Epidermal melanocyte (primary cell): ENCODE results near the gene ENTPD2.

Experiments used
- DNase-seq: peaks from one replicate; pipeline ENCODE4 v3.0.0; 2011; ENCODE audit warnings: low spot score; ENCODE audit not compliant: insufficient read length

Gene ENTPD2

DNA sequence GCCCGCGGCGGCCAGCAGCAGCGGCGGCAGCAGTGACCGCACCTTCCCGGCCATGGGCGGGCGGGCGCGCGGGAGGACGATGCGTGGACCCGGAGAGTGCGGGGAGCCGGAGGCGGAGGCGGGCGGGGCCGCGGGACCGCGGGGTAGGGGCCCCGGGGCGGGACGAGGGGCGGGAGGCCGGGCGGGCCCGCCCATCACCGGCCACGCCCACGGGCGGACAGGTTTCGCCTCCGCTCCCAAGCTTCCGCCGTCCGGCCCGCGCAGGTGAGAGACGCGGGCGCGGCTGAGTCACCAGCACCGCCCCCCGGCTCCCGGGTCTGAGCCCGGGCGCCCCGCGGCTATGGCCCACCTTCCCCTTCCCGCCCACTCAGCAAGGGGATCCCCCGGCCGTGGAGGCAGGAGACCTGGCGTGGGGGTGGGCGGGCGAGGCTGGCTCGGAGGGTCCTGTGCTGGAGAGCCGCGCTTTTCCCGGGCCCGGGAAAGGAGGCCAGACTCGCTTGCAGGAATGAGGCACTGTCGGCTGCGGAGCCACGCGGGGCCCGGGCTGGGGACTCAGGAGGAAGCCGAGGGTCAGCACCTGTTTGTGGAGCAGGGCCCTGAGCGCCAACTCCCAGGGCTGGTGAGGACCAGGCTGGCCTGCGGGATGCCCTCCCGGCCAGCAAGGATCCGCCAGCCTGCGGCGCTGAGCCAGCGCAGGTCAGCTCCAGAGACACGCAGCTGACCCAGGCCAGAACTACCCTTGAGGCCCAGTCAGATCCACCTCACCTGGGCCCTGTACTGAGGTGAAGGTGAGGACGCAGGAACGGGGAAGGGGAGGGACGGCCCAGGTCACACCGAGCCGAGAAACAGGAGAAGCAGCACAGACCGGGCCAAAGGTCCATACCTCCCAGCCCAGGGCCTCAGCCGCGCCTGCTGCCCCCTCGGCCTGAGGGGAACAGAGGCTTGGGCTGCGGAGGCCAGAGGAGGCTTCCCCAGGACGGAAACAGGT is at the start of gene ENTPD2:
Gene ENTPD2 (minus strand): TSS at position 118 of the 988 bp plus-strand sequence. CDS start 64 bp downstream, at position 54.
- no peak for DNase-seq

DNA sequence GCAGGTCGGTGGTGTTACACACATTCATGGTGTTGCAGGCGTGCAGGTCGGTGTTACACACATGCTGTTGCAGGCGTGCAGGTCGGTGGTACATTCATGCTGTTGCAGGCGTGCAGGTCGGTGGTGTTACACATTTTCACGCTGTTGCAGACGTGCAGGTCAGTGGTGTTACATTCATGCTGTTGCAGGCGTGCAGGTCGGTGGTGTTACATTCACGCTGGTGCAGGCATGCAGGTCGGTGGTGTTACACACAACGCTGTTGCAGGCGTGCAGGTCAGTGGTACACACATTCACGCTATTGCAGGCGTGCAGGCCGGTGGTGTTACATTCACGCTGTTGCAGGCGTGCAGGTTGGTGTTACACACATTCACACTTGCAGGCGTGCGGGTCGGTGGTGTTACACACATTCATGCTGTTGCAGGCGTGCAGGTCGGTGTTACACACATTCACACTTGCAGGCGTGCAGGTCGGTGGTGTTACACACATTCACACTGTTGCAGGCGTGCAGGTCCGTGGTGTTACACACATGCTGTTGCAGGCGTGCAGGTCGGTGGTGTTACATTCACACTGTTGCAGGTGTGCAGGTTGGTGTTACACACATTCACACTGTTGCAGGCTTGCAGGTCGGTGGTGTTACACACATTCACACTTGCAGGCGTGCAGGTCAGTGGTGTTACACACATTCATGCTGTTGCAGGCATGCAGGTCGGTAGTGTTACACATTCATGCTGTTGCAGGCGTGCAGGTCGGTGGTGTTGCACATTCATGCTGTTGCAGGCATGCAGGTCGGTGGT is 49.5 kb upstream of the ENTPD2 start:
- DNase-seq, result no peak

DNA sequence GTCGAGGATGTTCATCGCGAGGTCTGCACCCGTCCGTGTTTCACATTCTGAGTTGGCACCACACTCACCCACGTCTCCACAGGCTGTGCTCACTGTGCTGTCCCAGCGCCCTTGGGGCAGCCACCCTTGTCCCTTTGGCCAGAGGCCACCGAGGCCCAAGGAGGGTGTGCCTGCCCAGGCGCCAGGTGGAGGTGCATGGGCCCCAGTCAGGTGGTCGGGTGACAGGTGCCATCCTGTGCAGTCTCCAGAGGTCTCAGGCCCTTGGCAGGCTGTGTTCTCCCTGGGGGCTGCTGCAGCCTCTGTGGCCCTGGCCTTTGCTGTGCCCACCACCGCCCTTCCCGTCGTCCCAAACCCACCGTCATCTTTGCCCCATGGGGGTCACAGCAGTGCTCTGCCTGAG is 45.4 kb upstream of the ENTPD2 start:
- DNase-seq, result no peak

DNA sequence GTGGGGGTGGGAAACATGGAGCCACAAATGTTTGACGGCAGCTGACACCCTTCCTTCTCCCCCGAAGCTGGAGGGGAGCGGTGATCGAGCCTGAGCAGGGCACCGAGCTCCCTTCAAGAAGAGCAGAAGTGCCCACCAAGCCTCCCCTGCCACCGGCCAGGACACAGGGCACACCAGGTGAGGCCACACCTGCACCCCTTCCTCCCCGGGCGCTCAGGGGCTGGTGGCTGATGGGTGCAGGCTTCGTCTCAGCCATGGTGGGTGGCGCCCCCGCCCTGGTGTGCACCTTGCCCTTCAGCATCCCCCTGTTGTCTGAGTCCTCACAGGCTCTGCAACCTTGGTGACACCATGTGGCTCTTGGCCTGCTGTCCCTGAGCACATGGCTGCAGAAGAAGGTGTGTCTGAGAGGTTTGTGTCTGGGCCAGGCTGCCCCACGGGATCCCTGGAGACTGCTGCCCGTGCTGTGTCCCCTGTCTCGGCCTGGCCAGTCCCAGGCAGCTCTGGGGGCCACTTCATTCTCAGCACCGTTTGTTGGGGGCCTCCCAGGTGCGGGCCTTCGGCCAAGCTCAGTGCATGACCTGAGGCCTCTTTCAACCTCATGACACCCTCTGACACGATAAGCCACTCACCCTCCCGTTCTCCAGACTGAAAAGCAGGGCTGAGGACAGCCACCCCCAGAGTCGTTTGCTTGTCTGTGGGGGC is 44.1 kb upstream of the ENTPD2 start:
- no peak for DNase-seq

DNA sequence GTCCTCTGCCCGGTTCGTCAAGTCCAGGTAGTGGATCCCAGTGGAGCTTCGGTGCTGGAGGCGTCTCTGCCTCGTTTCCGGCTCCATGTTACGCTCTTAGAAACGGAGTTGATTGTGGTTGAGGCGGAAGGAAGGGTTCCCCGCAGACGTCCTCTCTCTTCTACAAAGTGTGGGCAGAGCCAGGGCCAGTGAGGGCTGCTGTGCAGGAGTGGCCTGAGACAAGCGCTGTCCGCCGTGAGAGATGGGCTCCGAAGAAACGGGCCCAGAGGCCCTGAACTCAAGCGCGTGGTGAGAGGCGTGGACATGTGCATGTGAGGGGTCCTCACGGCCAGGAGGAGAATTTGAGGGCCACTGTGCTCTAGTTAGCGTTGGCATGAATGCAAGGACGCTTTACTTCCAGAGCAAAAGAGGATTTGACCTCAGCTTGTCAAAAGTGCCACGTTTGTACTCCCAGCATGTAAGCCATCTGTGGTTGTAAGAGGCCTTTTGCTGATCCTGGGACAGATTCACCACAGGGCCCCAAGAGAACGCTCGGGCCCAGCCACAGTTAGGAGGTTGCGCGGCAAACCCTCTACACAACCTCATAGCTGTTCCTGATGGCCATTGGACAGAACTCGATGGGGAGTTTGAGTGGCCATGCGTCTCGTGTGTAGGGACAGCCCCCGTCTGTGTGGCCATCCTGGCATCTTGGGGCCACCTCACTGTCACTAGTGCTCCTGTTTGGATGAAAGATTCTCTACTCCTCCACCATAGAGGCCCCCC is 43.1 kb upstream of the ENTPD2 start:
- DNase-seq, result no peak

DNA sequence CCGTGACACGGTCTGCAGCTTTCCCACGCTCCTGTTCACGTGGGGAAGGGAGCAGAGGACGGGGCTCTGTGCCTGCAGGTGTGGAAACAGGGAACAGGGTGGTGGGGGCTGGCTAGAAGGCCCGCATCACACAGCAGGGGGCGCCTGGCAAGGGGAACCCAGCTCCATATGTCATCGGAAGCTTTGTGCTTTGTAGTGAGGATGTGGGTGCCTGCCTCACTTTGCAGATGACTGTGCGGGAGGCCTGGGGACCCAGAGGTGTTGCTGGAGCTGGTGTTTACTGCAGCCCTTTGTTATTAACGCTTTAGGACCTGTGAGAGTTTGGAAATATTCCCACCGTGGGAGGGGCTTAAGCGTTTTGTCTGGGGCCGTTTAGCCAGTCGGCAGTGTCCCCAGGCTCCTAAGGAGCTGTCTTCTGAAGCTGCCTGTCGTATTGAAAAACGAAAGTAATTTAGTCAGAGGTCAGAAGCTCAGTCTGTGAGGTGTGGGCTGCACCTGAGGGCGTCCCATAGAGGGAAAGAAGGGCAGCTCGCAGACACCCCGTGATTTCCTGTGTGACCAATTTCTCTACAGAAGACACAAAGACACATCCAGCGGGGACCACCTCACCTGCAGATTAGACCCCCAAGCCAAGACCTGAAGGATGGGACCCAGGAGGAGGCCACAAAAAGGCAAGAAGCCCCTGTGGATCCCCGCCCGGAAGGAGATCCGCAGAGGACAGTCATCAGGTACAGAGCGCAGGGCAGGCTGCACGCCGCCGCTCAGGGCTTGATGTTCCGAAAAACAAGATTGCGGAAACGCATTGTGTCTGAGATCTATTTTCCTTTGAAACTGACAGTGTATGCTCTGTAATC is 42.0 kb upstream of the ENTPD2 start:
- DNase-seq, result no peak

DNA sequence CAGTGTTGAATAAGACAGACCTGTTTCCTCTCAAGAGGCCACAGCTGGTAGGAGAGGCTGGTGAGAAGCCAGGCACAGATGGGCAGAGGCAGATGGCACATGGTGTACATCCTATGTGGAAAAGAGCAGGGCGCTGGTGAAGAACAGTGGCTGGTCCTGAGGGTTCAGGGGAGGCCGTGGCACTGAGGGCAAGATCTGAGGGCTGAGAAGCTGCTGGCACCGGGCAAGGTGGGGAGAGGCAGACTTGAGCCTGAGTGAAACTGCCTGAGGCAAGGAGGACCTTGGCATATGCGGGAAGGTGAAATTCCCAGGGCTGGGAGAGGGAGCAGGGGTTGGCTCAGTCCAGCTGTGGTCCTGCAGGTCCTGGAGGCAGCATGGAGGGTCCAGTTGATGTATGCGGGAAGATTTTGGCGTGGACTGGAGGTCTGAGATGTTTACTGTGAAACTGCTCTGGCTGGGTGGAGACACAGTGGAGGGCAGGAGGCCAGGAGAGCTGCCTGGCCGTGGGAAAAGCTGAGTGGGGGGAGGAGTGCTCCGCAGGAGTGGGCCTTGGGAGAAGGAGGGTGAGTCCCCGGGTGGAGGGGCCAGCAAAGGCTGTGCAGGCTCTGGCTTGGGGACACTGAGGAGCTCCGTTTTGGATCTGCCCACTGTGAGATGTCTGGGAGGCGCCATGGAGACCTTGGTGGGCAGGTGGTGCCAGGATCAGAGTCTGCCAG is 35.5 kb upstream of the ENTPD2 start:
- DNase-seq, result no peak

DNA sequence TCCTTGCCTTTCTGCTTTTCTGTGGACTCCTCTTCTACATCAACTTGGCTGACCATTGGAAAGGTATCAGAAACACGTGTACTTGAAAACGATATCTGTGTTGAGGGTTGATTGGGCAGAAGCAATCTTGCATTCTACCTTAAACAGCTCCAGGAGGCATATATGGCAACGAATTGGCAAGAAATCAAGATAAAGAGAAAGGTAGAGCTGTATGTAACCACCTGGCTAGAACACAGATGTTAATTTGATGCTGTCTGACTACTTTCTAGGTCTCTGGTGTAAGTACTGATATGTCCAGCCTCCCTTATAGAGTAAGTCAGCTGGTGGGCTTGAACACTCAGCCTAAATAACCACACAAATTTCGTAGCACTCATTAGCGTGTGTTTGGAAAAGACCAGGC is 34.3 kb upstream of the ENTPD2 start:
- no peak for DNase-seq

DNA sequence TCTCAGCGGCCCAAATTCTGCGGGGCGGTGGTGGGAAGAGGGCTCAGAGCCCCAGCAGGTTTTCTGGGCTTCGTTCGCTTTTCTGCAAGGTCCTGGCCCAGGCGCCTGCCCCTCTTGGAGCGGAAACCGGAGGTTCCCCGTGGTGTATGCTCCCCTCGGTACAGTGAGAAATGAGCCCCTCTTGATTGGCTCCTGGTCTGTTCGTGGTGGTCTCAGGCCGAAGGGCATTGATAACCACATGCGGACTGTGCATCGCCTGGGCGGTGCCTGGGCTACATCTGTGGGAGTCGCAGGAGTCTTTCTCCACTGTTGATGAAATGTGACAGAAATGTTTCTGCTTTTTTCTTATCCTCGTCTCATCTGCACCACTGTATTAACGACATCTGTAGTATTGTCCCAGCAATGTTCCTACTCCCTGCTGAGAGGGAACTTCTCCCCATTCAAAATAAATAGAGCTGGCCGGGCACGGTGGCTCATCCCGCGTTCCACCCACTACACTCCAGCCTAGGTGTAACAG is 33.6 kb upstream of the ENTPD2 start:
- no peak for DNase-seq

DNA sequence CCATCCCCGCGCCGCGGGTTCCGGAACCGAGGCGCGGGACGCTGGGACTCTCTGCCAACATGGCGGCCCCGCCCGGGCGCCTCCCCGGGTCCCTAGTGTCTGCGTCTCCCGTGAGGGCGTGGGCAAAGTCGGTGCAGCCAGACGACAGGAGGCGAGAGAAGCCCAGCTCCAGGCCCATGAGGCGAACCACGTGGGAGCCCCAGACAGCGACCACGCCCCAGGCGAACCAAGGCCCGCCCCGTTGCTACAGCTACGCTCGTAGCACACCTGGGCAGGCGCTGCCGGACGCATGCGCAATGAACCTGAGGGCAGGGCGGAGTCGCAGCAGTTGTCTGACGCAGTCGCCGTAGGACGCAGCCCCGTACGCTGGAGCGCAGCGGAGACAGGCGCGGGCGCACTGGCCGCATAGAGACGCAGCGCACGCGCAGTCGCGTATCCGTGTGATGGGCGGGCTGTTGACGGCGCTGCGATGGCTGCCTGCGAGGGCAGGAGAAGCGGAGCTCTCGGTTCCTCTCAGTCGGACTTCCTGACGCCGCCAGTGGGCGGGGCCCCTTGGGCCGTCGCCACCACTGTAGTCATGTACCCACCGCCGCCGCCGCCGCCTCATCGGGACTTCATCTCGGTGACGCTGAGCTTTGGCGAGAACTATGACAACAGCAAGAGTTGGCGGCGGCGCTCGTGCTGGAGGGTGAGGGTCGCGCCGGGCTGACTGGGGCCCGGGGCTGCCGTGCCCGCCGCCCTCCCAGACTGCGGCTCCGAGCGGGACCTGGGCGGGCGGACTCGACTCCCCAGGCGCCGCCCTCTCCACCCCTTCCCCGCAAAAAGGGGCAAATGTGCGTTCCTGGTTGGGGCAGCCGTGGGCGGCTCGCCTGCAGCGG is 32.9 kb upstream of the ENTPD2 start, which contains the start of gene MAN1B1:
Gene MAN1B1 (plus strand): TSS at position 455 of the 878 bp plus-strand sequence. CDS start 15 bp downstream, at position 470.
- DNase-seq, result peak; percentile 93

DNA sequence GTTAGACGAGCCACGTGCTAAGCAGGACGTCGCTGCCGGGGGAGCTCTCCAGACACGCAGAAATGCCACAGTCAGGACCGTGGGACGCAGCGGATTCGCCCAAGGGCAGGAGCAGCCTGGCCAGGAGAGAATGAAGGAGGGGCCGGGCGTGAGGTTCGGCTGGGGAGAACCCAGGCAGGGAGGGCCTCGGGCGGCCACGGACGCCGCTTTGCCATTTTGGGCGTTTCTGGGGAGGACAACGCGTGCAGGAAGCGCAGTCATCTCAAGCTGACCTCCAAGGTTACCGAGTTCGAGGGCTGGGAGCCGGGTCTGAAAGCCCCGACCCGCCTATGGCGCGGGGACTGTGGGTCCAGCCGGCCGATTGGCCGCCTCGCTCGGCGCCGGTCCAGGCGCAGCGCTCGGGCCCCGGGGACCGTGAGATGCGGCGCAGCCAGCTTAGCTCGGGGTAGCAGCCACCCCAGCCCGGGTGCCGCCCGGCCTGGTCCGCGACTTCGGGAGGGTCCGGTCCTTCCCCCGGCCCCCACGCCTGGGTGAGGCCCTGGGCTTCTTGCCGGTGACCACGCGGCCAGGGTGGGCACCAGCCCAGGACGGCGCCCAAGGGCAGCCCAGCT is 32.2 kb upstream of the ENTPD2 start:
- DNase-seq, result no peak

DNA sequence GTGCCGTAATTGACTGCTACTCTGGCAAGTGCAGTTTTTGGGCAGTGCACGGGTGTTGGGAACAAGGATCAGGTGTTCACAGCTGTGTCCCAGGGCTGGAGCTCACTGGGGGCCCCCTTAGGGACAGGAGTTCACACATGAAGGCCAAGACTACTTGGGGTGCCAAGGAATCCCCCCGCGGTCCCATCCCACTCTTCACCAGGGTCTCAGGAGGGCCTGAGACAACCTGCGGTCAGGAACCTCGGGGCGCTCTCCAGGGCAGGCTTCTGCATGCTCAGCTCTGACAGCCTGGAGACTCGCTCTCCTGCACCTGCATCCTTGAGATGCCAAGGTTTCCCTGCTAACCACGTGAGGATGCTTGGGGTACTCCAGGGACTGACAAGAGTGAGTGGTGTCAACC is 30.7 kb upstream of the ENTPD2 start:
- DNase-seq, result no peak

DNA sequence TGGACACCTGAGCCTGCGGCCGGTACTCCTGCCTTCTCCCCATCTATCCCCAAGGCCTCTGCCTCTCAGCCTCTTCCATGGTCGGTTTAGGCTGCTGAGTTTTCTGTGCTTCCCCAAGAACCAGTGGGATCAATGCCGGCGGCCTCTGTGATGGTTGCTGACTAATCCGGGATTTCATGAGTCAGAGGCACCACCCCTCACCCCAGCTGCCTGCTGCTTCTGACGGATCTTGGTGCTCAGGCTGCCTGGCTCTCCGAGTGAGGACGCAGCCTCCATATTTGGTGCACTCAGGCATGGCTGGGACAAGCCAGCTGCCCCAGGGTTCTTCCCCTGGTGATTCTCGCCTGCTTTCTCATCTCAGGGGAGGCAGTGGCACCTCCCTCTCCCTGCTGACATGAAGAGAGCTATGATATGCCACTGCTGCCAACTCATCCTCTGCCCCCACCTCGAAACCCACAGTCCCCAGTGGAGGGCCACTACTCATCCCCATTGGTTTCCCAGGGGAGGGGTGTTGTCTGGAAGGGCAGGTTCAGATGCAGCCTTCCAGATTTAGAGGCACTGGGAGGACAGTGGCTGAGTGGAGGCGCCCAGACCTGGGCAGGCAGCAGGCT is 29.6 kb upstream of the ENTPD2 start:
- no peak for DNase-seq

DNA sequence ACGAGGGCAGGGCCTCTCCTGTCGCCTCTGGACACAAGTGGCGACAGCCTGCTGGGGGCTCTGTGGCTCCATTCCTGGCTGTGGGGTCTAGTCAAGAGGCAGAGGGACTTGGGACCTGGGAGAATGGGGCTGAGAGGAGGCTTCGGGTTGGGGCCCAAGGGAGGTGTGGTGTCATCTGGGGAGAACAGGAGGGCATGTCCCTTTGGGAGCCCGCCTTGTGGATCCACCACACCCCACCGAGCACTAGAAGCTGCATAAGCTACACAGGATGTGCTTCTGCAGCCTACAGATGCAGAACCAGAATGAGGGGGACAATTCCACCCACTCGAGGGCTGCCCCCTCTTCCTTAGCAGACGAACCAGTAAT is 29.0 kb upstream of the ENTPD2 start:
- no peak for DNase-seq

DNA sequence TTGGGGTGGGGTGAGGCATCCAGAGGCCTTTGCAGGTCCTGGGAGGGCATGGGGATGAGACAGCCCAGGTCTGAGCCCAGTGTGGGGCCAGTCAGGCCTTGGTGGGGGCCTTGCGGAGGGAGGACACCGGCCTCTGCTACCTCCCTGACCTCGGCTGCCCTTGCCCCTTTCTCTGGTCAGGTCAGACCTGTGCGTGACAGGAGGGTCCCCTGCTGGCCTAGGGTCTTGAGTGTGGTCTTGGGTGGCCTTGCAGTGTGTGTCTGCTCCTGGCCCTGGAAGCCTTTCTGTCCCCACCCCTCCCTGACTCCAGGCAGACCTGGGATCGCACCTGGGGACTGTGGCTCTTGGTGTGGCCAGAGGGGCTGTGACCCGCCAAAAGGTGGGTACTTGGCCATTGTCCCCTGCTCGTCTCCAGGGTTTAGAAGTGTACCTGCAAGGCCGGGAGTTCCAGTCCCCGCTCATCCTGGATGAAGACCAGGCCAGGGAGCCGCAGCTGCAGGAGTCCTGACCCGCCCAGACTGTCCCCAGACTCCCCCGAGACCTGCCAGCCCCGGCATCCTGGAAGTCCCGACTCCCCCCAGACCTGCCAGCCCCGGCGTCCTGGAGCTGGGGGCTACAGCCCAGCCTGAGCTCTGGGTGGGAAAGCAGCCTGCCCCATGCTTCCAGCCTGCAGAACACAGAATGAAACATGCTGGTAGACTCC is 28.5 kb upstream of the ENTPD2 start:
- DNase-seq, result no peak

DNA sequence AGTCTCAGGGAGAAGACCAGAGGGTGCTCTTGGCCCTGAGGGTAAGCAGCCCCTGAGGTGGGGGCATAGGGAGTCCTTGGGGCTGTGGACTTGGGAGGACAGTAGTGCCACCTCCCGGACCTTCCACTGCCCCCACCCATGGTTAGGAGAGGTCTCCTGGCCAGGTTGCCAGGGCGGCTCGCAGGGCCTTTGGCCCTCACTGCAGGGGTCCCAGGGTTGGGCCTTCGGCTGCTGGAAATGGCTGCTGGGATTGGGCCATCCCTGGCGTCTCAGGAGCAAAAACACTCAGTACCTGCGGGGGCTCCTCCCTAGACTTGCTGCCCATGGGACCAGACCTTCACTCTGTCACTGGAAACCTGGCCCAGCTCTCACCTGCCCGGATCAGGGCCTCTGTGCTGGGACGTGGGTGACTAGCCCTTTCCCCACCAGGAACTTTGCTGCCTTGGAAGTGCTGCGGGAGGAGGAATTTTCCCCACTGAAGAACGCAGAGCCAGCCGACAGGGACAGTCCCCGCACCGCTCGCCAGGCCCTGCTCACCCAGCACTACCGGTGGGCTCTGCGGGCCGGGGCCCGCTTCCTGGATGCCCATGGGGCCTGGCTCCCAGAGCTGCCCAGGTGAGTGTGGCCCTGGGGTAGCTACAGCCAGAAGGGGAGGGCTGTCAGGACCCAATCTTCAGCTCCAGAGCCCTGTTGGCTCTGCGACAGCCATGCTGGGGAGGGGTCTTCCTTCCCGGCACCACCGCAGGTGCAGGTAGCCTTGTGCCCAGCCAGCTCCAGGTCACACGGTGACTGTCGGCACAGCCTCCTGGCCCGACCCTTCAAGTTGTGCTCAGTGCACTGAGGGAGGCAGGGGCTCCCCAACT is 26.6 kb upstream of the ENTPD2 start:
- DNase-seq, result no peak
